PFSK-1 (cell line): ENCODE measurements around the gene LYSMD3.

Experiments used
- FOXP2 ChIP-seq: optimal IDR thresholded peaks from 2 replicates; pipeline ENCODE3; 2011; ENCODE audit warnings: borderline replicate concordance, control low read depth, inconsistent platforms; ENCODE audit not compliant: insufficient read depth; ENCODE audit errors: extremely low read length, extremely low read depth
- POLR2AphosphoS5 ChIP-seq: IDR thresholded peaks from 2 replicates; pipeline ENCODE4 v1.6.1; 2012; ENCODE audit warnings: low read depth, mild to moderate bottlenecking, control low read depth, low read length, moderate library complexity
- REST ChIP-seq, 2 experiments: IDR thresholded peaks; 2 replicates each; pipeline versions ENCODE4 v1.6.1 to v1.8.0; 2011 to 2012; ENCODE audit warnings: low read depth in 2 of 2, low read length in 2 of 2, control low read depth in 1 of 2, inconsistent platforms in 1 of 2, mild to moderate bottlenecking in 1 of 2, moderate library complexity in 1 of 2; ENCODE audit not compliant: insufficient read depth in 1 of 2
- SIN3A ChIP-seq: IDR thresholded peaks from 2 replicates; pipeline ENCODE4 v1.6.1; 2012; ENCODE audit warnings: mild to moderate bottlenecking, low read length, moderate library complexity, borderline replicate concordance; ENCODE audit not compliant: insufficient read depth
- TAF1 ChIP-seq: IDR thresholded peaks from 2 replicates; pipeline ENCODE4 v1.6.1; 2012; ENCODE audit warnings: low read length, control low read depth, borderline replicate concordance; ENCODE audit not compliant: insufficient read depth

DNA sequence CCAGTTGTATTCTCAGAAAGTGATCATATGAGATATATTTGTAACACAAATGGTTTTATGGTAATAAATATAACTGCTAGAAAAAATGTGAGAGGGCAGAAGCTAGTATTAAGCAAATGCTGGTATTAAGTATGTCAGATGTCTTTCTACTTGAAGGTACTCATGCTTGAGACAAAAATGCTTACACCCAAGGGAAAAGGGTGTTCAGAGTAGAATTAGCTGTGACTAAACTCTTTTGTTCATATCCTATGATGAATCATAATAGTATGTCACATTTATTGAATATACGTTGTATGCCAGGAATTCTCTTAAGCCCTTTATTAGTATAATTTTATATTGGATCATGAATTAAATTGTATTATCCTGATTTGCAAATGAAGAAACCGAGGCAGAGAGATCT, 31.4 kb upstream of the LYSMD3 start:
- TF ChIP-seq POLR2AphosphoS5, result no peak
- TF ChIP-seq REST (IDR thresholded peaks at IDR 0.05; ENCODE audit: insufficient read depth in 1 of 2, low read depth in 2 of 2, low read length in 2 of 2), result no peak
- TF ChIP-seq TAF1, result no peak
- TF ChIP-seq SIN3A, result no peak
- no peak for TF ChIP-seq FOXP2
